Cortex of kidney (tissue), 1 donor: ENCODE data around the gene RGS10.
"Not testable (repeated sequence)": the region's sequence is repeated elsewhere in the genome, so short reads cannot be mapped to it uniquely, and the experiment has no call there.

ENCODE experiments used
- DNase-seq: peaks from one replicate; lab custom pipeline; 2025; lab: John Stamatoyannopoulos, UW

Gene RGS10

GRCh38 chr10:119538632-119539358 is 3.7 kb downstream of the RGS10 start:
- no peak for DNase-seq

GRCh38 chr10:119537953-119538630 is 4.4 kb downstream of the RGS10 start:
- no peak for DNase-seq

DNA sequence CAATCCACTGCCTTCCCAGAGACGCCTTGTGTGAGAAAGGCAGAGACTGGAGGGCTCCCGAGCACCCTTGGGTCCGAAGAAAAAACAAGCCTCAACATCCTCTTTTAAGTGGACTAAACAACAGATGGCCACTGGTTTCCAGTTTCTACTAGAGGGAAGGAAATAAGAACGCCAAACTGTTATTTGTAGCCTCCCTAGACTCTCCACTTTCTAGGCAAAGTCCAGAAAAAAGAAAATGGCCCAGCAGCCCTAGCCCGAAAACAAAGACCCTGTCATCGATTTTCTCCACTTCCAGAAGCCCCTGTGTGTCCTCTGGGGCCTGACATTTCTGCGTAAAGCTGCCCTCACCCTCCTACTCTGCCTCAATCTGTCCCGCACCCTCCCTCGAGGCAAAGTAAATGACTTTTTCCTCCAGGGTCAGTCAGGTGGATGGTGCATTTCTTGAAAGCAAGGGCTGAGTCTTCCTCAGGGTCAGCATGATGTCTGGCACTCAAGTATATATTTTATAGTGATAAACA is 6.0 kb downstream of the RGS10 start:
- no peak for DNase-seq

- no peak for DNase-seq
These were observed 6.5 kb downstream of the RGS10 start for GRCh38 chr10:119535837-119536507.

- no peak for DNase-seq
These were observed 7.2 kb downstream of the RGS10 start for GRCh38 chr10:119535305-119535704.

GRCh38 chr10:119533473-119533872 is 9.0 kb downstream of the RGS10 start:
- no peak for DNase-seq

GRCh38 chr10:119532791-119533190 is 9.7 kb downstream of the RGS10 start:
- DNase-seq: not testable (repeated sequence)

- not testable (repeated sequence) for DNase-seq
These were observed 10.3 kb downstream of the RGS10 start for GRCh38 chr10:119532251-119532650.

DNA sequence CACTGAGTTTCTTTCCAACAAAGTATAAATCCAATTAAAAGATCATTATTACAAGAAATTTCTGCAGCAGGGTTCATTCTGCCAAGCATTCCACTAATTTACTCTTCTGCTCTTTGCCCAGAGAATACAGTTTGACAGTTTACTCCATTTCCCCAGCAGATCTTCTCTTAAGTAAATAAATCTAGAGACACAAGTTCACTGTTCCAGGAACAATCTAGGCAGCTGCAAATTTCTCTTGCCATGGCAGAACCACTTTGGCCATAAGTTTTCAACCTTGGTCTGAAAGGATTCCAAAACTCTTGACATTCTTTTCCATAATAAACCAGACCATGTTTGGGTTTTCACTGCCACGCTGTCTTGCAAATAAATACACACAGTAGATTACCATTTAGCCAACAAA is 11.5 kb downstream of the RGS10 start:
- no peak for DNase-seq

GRCh38 chr10:119528663-119529237 is 13.8 kb downstream of the RGS10 start:
- not testable (repeated sequence) for DNase-seq

DNA sequence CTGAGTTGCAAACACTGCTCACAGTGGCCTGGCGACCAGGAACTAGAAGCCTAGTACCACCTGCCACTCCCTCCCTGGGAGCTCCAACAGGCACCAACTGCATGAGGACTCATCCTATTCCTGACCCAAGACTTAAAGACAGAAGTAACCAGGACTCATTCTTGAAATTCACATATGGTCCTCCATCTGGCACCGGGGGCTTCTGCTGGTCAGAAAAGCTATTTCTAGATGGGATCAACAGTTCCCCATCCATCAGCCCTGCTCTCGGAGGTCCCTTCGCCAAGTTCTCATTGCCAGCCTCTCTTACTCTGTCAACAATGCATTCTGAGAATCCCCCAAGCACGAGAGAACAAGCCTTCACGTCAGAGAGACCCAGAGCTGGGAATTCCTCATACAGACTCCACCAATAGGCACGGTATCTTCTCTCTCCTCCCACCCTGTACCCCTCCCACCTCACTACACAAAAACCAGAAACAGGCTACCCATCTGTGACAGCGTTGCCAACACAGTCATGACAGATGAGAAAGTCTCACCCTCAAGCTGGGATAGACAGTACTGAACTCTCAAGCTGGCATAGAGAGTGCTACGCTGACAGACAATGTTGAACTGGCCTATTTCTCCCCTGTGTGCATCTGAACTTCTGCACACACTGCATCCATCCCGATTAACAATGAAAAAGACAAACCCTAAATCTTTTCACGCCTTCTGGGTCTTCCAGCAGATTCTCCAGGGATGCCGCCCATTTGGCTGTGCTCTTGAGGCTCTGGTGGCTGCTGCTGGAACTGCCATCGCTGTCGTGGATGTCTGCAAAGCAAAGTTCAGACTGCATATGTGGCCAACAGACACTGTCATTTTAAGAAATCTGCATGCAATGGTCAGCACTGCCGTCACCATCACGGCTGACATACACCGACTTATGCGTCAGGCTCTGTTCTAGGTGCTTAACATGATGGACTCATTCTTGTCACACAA is 15.6 kb downstream of the RGS10 start:
- no peak for DNase-seq

- no peak for DNase-seq
These were observed 16.4 kb downstream of the RGS10 start for GRCh38 chr10:119526149-119526548.

DNA sequence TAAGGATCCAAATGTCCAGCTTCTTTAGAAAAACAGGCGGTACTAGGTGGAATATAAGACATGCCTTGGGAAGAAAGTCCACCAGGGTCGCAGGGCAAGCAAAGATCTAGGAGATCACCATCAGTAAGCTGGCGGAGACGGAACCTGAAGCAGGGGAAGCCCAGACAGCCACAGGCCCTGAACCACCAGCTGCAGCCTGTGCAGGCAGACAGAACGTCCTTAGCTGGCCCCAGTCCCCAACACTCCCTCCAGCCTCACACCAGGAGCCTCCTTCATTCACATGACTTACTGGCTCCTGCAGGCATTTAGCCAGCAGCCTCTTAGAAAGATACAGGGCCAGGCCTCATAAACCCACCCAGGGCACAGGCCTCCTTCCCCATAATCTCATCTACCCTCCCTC is 17.4 kb downstream of the RGS10 start:
- DNase-seq: no peak

GRCh38 chr10:119524720-119525070 is 17.8 kb downstream of the RGS10 start:
- DNase-seq: no peak

DNA sequence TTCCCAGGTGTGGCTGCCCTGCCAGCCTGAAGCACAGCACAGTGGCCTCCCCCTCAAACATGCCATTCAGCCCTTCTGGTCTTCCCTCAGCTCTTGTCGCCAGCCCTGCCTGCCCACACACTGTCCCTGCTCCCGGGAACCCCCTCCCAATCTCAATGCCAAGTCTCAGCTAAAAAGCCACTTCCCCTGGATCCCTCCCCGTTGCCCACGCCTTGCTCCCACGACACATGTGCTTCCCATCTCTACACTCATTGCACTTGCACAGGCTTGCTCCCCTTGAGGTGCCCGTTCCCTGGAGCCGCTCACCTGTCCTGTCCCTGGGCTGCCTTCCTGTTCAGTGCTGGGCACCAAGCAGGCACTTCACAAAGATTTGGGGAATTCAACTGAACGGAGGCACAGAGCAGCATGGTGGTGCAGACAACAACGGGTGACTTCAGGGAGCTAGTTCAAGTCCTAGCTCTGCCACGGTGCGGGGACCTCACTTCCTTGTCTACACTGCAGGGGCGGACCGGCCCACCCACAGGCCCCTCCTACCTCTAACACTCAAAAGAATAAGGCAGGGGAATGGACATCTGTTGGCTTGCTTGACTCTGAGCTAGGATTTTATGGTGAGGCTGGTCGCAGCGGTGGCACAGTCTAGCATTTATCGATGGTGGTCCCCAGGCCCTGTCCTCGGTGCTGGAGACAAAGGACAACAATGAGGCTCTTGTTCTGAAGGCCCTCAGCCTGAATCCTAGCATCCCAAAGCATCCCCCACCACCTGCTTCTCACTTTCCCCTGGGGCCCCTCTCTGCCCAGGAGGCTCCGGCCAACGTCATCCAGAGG is 18.4 kb downstream of the RGS10 start:
- DNase-seq: no peak

DNA sequence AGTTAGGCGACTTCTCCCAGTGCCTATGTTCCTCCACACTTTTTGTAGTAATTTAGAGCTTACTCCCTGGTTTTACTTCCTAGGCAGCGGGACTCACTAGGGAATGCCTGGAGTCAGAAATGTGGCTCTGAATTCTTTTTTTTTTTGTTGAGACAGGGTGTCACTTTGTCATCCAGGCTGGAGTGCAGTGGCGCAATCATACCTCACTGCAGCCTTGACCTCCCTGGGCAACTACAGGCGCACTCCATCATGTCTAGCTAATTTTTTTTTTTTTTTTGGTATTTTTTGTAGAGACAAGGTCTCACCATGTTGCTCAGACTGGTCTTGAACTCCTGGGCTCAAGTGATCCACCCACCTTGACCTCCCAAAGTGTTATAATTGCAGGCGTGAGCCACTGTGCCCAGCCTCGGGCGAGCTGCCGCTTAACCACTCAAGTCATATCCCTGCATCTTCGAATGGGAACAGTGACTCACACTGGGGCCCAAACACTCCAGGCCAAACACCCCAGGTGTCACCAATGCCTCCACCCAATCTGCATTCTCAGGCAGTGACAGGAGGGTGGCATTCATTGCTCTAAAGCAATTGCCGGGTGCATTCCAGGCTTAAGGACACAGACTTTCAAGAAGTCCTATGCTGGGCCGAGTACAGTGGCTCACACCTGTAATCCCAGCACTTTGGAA is 19.6 kb downstream of the RGS10 start:
- no peak for DNase-seq

GRCh38 chr10:119521443-119522204 is 20.9 kb downstream of the RGS10 start:
- no peak for DNase-seq

- no peak for DNase-seq
These were observed 22.2 kb downstream of the RGS10 start for GRCh38 chr10:119520283-119520682.

- DNase-seq: no peak
These were observed 23.6 kb downstream of the RGS10 start for GRCh38 chr10:119518936-119519335.
